Urinary bladder (tissue), 4 donors: ENCODE results near the gene UGGT2. TPM values are rescaled to one million over a fixed set of nuclear protein-coding genes. Genes with fewer than 3 reads are reported as not detected.
"Not testable (repeated sequence)": the region's sequence is repeated elsewhere in the genome, so short reads cannot be mapped to it uniquely, and the experiment has no call there.

Source experiments
- DNase-seq: peaks from one replicate; pipeline ENCODE4 v3.0.0-alpha.2; 2015; ENCODE audit errors: extremely low spot score
- H3K27ac ChIP-seq: one replicate; pipeline ENCODE4 v1.5.1; 2013; ENCODE audit warnings: low read depth, mild to moderate bottlenecking, moderate library complexity
- H3K36me3 ChIP-seq: one replicate; pipeline ENCODE4 v1.6.1; 2013; ENCODE audit warnings: mild to moderate bottlenecking, moderate library complexity; ENCODE audit not compliant: insufficient read depth
- H3K4me1 ChIP-seq: one replicate; pipeline ENCODE4 v1.6.1; 2013; ENCODE audit warnings: mild to moderate bottlenecking, moderate library complexity; ENCODE audit not compliant: insufficient read depth
- H3K4me3 ChIP-seq: one replicate; pipeline ENCODE4 v1.5.1; 2013; ENCODE audit warnings: low read depth, low read length
- WGBS: extraction: QIAGEN DNeasy Blood & Tissue Kit; methylation state at CpG from one replicate; pipeline ENCODE4 v1.1.7; 2013; 5-methylcytosine and 5-hydroxymethylcytosine counted together
- polyA plus RNA-seq: library from polyadenylated mRNA; stranded (reverse); fragments of 200-250 nt; gene quantifications from one replicate; pipeline ENCODE4 v1.2.3, GENCODE V29; 2013
- total RNA-seq: library from RNA; depleted of rRNA; stranded (reverse); fragments of >200 nt; gene quantifications from one replicate; pipeline ENCODE4 v1.2.3, GENCODE V29; 2014
- donor health status: healthy with polysubstance abuse.
- donor health status: healthy.

The UGGT2 gene
- total and polyA plus RNA-seq, 2 donors, result 15.1 to 186 TPM

GRCh38 chr13:96072392-96072791, 19.2 kb upstream of the UGGT2 start:
- Histone ChIP-seq H3K36me3 (no peaks in the 10 kb centered on the region), H3K4me1 (no peaks in the 10 kb centered on the region), H3K4me3 (no peak overlapping the region), H3K27ac (no peak overlapping the region)
- DNase-seq, result no peak
- WGBS, result 80% methylated on average over 3 of the region's 3 CpGs

DNA sequence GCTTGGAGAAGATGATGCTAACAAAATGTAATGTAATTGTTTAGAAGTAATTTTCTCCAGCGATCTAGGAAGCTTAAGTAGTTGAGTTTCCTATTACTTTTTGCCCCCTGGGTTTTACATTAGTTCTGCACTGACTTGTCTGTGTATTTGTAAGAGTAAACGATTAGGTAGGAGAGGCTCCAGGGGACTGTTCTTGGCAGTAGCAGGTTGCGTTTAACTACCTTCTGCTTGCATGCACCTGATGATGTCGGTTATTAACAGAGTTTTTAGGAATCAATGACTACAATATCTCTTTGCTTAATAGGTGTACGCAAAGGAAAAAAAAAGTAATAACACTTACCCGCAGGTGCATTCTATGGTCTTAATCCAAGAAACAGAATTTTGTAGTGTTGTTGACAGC, 18.3 kb upstream of the UGGT2 start:
- no peaks in the 10 kb centered on the region for H3K4me1 ChIP-seq
- no peak overlapping the region for H3K4me3 ChIP-seq
- H3K27ac ChIP-seq, result no peak overlapping the region
- WGBS, result 84% methylated on average over 6 of the region's 6 CpGs
- no peak for DNase-seq
- H3K36me3 ChIP-seq, result no peaks in the 10 kb centered on the region

GRCh38 chr13:96068729-96069128, 15.5 kb upstream of the UGGT2 start:
- WGBS, result 71% methylated on average over 2 of the region's 2 CpGs

DNA sequence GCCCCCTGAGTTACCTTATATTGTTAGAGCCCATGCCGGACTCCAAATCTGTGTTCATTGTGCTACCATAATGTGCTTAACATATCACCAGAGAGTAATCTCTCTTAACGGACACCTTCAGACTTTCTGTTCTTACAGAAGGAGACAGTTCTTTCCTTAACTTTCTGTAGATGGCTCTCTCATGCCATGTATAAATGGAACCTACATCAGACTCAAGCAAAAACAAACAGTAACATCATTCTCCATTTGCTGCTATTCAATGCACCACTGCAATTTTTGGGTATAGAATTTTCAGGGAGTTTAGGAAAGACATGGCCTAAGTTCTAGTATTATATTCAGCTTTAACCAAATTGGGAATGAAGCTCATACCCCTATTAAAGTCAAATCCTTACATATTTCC, 12.6 kb upstream of the UGGT2 start:
- 77% methylated on average over 2 of the region's 2 CpGs for WGBS
- DNase-seq, result no peak
- no peaks in the 10 kb centered on the region for H3K36me3 ChIP-seq
- no peaks in the 10 kb centered on the region for H3K4me1 ChIP-seq
- H3K27ac ChIP-seq, result no peak overlapping the region
- no peak overlapping the region for H3K4me3 ChIP-seq

More at GRCh38 chr13:96068729-96069128, 15.5 kb upstream of the UGGT2 start:
- no peaks in the 10 kb centered on the region for H3K4me1 ChIP-seq
- DNase-seq, result no peak
- H3K36me3 ChIP-seq, result no peaks in the 10 kb centered on the region
- no peak overlapping the region for H3K27ac ChIP-seq
- no peak overlapping the region for H3K4me3 ChIP-seq

- Histone ChIP-seq H3K36me3 (no peaks in the 10 kb centered on the region), H3K27ac (peak overlapping the region; percentile 55), H3K4me1 (no peaks in the 10 kb centered on the region), H3K4me3 (peak overlapping the region; percentile 77)
- under 1% methylated on average over 12 of the region's 12 CpGs for WGBS
- no peak for DNase-seq
Observed at GRCh38 chr13:96052656-96053002, 572 bp downstream of the UGGT2 start.

DNA sequence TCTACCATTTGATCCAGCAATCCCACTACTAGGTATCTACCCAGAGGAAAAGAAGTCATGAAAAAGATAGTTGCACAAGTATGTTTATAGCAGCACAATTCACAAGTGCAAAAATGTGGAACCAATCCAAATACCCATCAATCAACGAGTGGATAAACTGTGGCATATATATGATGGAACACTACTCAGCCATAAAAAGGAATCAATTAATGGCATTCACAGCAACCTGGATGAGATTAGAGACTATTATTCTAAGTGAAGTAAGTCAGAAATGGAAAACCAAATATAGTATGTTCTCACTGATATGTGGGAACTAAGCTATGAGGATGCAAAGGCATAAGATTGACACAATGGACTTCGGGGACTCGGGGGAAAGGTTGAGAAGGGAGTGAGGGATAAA, 1.3 kb downstream of the UGGT2 start:
- not testable (repeated sequence) for H3K27ac ChIP-seq, DNase-seq, H3K4me3 ChIP-seq, H3K4me1 ChIP-seq, H3K36me3 ChIP-seq
- WGBS, result 90% methylated on average over 3 of the region's 3 CpGs

GRCh38 chr13:96051491-96051890, 1.7 kb downstream of the UGGT2 start:
- not testable (repeated sequence) for H3K4me1 ChIP-seq, H3K27ac ChIP-seq, H3K4me3 ChIP-seq, DNase-seq, H3K36me3 ChIP-seq
- WGBS, result 98% methylated on average over 5 of the region's 5 CpGs

DNA sequence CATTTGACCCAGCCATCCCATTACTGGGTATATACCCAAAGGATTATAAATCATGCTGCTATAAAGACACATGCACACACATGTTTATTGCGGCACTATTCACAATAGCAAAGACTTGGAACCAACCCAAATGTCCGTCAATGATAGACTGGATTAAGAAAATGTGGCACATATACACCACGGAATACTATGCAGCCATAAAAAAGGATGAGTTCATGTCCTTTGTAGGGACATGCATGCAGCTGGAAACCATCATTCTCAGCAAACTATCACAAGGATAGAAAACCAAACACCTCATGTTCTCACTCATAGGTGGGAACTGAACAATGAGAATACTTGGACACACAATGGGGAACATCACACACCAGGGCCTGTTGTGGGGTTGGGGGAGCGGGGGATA, 2.2 kb downstream of the UGGT2 start:
- not testable (repeated sequence) for H3K4me3 ChIP-seq, DNase-seq, H3K27ac ChIP-seq, H3K36me3 ChIP-seq, H3K4me1 ChIP-seq
- 88% methylated on average over 4 of the region's 4 CpGs for WGBS

DNA sequence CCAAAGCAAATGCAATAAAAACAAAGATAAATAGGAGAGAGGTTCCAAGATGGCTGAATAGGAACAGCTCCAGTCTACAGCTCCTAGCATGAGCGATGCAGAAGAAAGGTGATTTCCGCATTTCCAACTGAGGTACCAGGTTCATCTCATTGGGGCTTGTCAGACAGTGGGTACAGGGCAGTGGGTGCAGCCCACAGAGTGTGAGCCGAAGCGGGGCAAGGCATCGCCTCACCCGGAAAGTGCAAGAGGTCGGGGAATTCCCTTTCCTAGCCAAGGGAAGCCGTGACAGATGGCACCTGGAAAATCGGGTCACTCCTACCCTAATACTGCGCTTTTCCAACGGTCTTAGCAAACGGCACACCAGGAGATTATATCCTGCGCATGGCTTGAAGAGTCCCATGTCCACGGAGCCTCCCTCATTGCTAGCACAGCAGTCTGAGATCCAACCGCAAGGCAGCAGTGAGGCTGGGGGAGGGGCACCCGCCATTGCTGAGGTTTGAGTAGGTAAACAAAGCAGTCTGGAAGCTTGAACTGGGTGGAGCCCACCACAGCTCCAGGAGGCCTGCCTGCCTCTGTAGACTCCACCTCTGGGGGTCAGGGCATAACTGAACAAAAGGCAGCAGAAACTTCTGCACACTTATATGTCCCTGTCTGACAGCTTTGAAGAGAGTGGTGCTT, 6.6 kb downstream of the UGGT2 start:
- WGBS, result 98% methylated on average over 16 of the region's 16 CpGs
- not testable (repeated sequence) for H3K4me1 ChIP-seq, DNase-seq, H3K36me3 ChIP-seq, H3K27ac ChIP-seq, H3K4me3 ChIP-seq

DNA sequence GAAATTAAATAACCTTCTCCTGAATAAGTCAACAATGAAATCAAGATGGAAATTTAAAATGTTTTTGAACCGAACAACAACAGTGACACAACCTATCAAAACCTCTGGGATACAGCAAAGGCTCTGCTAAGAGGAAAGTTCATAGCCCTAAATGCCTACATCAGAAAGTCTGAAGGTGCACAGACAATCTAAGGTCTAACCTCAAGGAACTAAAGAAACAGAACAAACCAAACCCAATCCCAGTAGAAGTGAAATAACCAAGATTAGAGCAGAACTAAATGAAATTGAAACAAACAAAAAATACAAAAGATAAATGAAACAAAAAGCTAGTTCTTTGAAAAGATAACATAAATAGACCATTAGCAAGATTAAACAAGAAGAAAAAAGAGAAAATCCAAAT, 9.0 kb downstream of the UGGT2 start:
- no peak overlapping the region for H3K27ac ChIP-seq
- no peak overlapping the region for H3K4me3 ChIP-seq
- no peaks in the 10 kb centered on the region for H3K4me1 ChIP-seq
- DNase-seq, result no peak
- no peaks in the 10 kb centered on the region for H3K36me3 ChIP-seq
- 100% methylated on average over 1 of the region's 1 CpG for WGBS

DNA sequence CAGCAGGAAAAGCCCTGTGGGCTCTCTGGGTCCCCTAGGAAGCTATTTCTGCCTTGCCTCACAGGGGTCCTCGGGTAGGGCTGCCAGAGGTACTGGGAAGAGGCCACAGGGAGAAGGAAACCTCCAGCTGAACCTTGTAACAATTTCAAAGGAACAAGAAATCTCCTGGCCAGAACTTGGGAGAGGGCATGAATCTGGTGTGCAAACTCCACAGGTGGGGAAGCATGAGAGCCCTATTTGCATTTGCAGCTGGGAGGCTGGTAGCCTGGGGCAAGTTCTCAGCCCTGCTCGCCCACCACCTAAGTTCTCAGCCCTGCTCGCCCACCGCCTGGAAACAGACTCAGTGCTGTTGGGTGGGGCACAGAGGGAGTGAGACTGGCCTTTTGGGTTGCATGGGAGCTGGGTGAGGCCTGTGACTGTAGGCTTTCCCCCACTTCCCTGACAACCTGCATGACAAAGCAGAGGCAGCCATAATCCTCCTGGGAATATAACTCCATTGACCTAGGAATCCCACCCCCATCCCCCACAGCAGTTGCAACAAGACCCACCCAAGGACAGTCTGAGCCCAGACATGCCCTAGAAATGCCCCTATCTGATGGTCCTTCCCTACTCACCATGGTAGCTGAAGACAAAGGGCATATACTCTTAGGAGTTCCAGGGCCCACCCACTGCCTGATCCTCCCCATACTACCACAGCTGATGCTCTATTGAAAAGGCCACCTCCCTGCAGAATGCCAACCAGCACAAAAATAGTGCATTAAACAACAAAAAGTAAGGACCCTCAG, 11.7 kb downstream of the UGGT2 start:
- H3K4me3 ChIP-seq, result no peak overlapping the region
- 98% methylated on average over 4 of the region's 4 CpGs for WGBS

DNA sequence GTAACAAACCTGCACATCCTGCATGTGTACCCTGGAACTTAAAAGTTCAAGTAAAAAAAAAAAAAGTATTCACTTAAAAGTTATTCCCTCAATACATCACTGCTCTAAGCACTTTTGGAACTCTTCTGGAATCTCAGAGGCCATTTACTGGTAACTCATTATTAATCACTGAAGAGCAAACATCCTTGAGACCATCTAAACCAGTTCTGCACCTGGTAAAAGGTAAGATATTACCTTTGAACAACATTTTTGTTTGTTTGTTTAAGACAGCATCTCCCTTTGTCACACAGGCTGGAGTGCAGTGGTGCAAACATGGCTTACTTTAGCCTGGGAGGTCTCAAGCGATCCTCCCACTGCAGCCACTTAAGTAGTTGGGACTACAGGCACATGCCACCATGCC, 16.7 kb downstream of the UGGT2 start:
- Histone ChIP-seq H3K27ac (no peak overlapping the region), H3K4me1 (no peaks in the 10 kb centered on the region), H3K4me3 (no peak overlapping the region), H3K36me3 (no peaks in the 10 kb centered on the region)
- 96% methylated on average over 1 of the region's 1 CpG for WGBS
- DNase-seq, result no peak

More for the DNA sequence above, 11.7 kb downstream of the UGGT2 start:
- no peak for DNase-seq
- Histone ChIP-seq H3K36me3 (no peaks in the 10 kb centered on the region), H3K4me1 (no peaks in the 10 kb centered on the region), H3K27ac (no peak overlapping the region)

DNA sequence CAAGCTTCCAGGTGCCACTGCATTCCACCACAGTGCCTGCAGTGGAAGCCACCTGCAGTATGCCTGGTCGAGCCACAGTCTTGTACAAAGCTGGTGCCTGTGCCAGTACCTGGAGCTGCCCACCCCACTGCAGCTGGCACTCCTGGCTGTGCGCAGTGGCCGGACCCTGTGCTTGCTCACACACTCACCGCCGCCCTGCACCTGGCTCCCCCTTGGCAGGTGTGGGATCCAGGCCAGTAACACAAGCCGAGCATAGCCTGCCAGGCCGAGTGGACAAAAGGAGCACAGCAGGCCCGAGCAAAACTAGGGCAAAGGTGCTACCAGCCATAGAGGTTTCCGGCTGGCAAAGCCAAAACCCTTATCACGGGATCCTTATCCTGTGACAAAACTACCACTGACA, 18.5 kb downstream of the UGGT2 start:
- 96% methylated on average over 10 of the region's 10 CpGs for WGBS

DNA sequence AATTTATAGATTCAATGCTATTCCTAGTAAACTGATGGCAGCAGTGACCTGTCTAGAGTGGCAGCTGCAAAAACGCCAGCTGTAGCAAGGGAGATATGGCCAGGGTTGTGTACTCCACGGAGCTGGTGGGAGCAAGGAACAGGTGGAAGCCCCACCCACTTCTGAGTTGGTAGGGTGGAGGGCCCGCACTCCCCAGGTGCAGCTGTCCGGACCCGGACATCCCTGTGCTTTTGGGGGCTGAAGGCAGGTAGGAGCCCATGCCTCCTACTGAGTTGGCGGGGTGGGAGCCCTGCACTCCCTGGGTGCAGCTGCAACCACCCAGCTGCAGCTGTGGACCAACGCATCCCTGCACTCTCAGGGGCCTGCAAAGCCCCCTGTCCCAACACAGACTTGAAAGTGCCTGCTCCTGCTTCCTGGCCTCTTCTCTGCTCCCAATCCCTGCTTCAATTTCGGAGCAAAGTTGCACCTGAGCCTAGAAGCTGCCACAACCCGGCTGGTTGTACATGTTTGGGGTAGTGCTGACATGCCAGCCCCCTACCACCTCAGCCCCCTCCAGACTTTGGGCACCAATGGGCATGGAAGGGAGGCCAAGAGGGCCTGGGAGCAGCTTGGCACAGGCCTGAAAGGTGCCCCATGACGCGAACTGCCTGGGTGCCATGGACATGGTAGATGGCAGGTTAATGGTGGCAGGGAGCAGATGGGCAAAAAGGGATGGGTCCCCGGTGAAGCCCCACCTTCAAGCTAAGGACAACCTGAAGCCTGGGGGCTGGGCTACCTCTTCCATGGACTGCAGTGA, 19.8 kb downstream of the UGGT2 start:
- H3K27ac ChIP-seq, result no peak overlapping the region

More for the DNA sequence above, 18.5 kb downstream of the UGGT2 start:
- H3K27ac ChIP-seq, result no peak overlapping the region
- no peaks in the 10 kb centered on the region for H3K36me3 ChIP-seq
- H3K4me3 ChIP-seq, result no peak overlapping the region
- no peak for DNase-seq
- no peaks in the 10 kb centered on the region for H3K4me1 ChIP-seq

More for the DNA sequence above, 19.8 kb downstream of the UGGT2 start:
- WGBS, result 97% methylated on average over 12 of the region's 12 CpGs
- H3K4me1 ChIP-seq, result no peaks in the 10 kb centered on the region
- H3K4me3 ChIP-seq, result no peak overlapping the region
- no peak for DNase-seq
- H3K36me3 ChIP-seq, result no peaks in the 10 kb centered on the region
